H9 (cell line): Measurements from ENCODE around the gene PLEKHF1. TPM values are rescaled to one million over a fixed set of nuclear protein-coding genes. Genes with fewer than 3 reads are reported as not detected.

Source experiments
- DNase-seq: peaks from one replicate; pipeline ENCODE4 v3.0.0-alpha.2; 2017
- H2AFZ ChIP-seq: one replicate; pipeline ENCODE4 v1.6.1; 2013; ENCODE audit warnings: mild to moderate bottlenecking, low read length, control low read depth, moderate library complexity
- H2AK5ac ChIP-seq: 2 replicates; pipeline ENCODE4 v1.6.1; 2013; ENCODE audit warnings: low read length, control low read depth, mixed read lengths; ENCODE audit not compliant: insufficient read length
- H2BK120ac ChIP-seq: one replicate; pipeline ENCODE4 v1.6.1; 2013; ENCODE audit warnings: low read depth, mild to moderate bottlenecking, low read length, control low read depth, inconsistent platforms; ENCODE audit not compliant: poor library complexity, severe bottlenecking
- H2BK12ac ChIP-seq: 2 replicates; pipeline ENCODE4 v1.6.1; 2013; ENCODE audit warnings: low read length, control low read depth, mixed read lengths, low read depth; ENCODE audit not compliant: insufficient read length
- H2BK15ac ChIP-seq: 2 replicates; pipeline ENCODE4 v1.6.1; 2013; ENCODE audit warnings: low read depth, low read length, control low read depth
- H2BK20ac ChIP-seq: one replicate; pipeline ENCODE4 v1.6.1; 2013; ENCODE audit warnings: low read depth, mild to moderate bottlenecking, low read length, control low read depth, inconsistent platforms; ENCODE audit not compliant: poor library complexity, severe bottlenecking
- H2BK5ac ChIP-seq: 2 replicates; pipeline ENCODE4 v1.6.1; 2013; ENCODE audit warnings: low read length, control low read depth, mixed read lengths; ENCODE audit not compliant: insufficient read length
- H3K14ac ChIP-seq: 2 replicates; pipeline ENCODE4 v1.6.1; 2013; ENCODE audit warnings: low read length, control low read depth; ENCODE audit not compliant: insufficient read depth
- H3K18ac ChIP-seq: 2 replicates; pipeline ENCODE4 v1.6.1; 2013; ENCODE audit warnings: low read depth, mild to moderate bottlenecking, mixed read lengths, low read length, control low read depth; ENCODE audit not compliant: insufficient read length
- H3K23ac ChIP-seq: 2 replicates; pipeline ENCODE4 v1.6.1; 2013; ENCODE audit warnings: low read length, control low read depth, mixed read lengths, low read depth; ENCODE audit not compliant: insufficient read length
- H3K23me2 ChIP-seq: 2 replicates; pipeline ENCODE4 v1.6.1; 2013; ENCODE audit warnings: low read depth, mild to moderate bottlenecking, mixed read lengths, low read length, control low read depth; ENCODE audit not compliant: insufficient read length, poor library complexity, severe bottlenecking
- H3K27ac ChIP-seq: 2 replicates; pipeline ENCODE4 v1.5.1; 2013; ENCODE audit warnings: low read length, control low read depth, mixed read lengths, low read depth; ENCODE audit not compliant: insufficient read length
- H3K27me3 ChIP-seq: 2 replicates; pipeline ENCODE4 v1.6.1; 2013; ENCODE audit warnings: low read length, control low read depth, inconsistent platforms; ENCODE audit not compliant: insufficient read depth
- H3K4ac ChIP-seq: 2 replicates; pipeline ENCODE4 v1.6.1; 2013; ENCODE audit warnings: low read depth, mild to moderate bottlenecking, control low read depth, inconsistent platforms, low read length, moderate library complexity
- H3K4me1 ChIP-seq: 2 replicates; pipeline ENCODE4 v1.6.1; 2013; ENCODE audit warnings: low read length, control low read depth, inconsistent platforms; ENCODE audit not compliant: insufficient read depth
- H3K4me2 ChIP-seq: 2 replicates; pipeline ENCODE4 v1.6.1; 2013; ENCODE audit warnings: low read length, control low read depth, mixed read lengths; ENCODE audit not compliant: insufficient read length, insufficient read depth
- H3K56ac ChIP-seq: 2 replicates; pipeline ENCODE4 v1.6.1; 2013; ENCODE audit warnings: low read depth, mild to moderate bottlenecking, mixed read lengths, low read length, control low read depth; ENCODE audit not compliant: insufficient read length
- H3K79me1 ChIP-seq: 2 replicates; pipeline ENCODE4 v1.6.1; 2013; ENCODE audit warnings: low read depth, mild to moderate bottlenecking, moderate library complexity, low read length, control low read depth, inconsistent platforms; ENCODE audit not compliant: insufficient read depth, poor library complexity, severe bottlenecking
- H3K79me2 ChIP-seq: 2 replicates; pipeline ENCODE4 v1.6.1; 2013; ENCODE audit warnings: low read length, control low read depth, inconsistent platforms; ENCODE audit not compliant: insufficient read depth
- H3K9ac ChIP-seq: 2 replicates; pipeline ENCODE4 v1.6.1; 2013; ENCODE audit warnings: low read length, control low read depth, mixed read lengths; ENCODE audit not compliant: insufficient read length; ENCODE audit errors: extremely low read depth
- H3K9me3 ChIP-seq: one replicate; pipeline ENCODE4 v1.6.1; 2013; ENCODE audit warnings: low read depth, low read length, inconsistent platforms; ENCODE audit not compliant: control insufficient read depth
- H3T11ph ChIP-seq: one replicate; pipeline ENCODE4 v1.6.1; 2013; ENCODE audit warnings: mild to moderate bottlenecking, low read length, control low read depth, inconsistent platforms
- H4K20me1 ChIP-seq: one replicate; pipeline ENCODE4 v1.6.1; 2013; ENCODE audit not compliant: control insufficient read depth, insufficient read length, insufficient read depth
- H4K5ac ChIP-seq: 2 replicates; pipeline ENCODE4 v1.6.1; 2013; ENCODE audit warnings: low read depth, mild to moderate bottlenecking, mixed read lengths, low read length, control low read depth; ENCODE audit not compliant: insufficient read length
- H4K8ac ChIP-seq: replicated peaks from 2 replicates; pipeline ENCODE4 v1.6.1; 2013; ENCODE audit warnings: low read length, control low read depth, mixed read lengths, low read depth; ENCODE audit not compliant: insufficient read length
- H4K91ac ChIP-seq: 2 replicates; pipeline ENCODE4 v1.6.1; 2013; ENCODE audit warnings: low read depth, mild to moderate bottlenecking, moderate library complexity, mixed read lengths, low read length, control low read depth; ENCODE audit not compliant: insufficient read length
- H3K27ac Mint-ChIP-seq, 3 experiments: 2 replicates in 2 of 3; 3 replicates in 1 of 3; pipeline ENCODE4 v1.8.0; 2020 to 2021; ENCODE audit warnings: mixed read lengths in 3 of 3, mild to moderate bottlenecking in 1 of 3, moderate library complexity in 1 of 3
- H3K27me3 Mint-ChIP-seq: 2 replicates; pipeline ENCODE4 v1.8.0; 2021; ENCODE audit warnings: low read depth, mild to moderate bottlenecking, moderate library complexity, mixed read lengths
- H3K36me3 Mint-ChIP-seq, 3 experiments: 2 replicates in 2 of 3; 3 replicates in 1 of 3; pipeline ENCODE4 v1.8.0; 2020 to 2021; ENCODE audit warnings: low read depth in 3 of 3, mixed read lengths in 3 of 3; ENCODE audit not compliant: insufficient read depth in 1 of 3
- H3K4me1 Mint-ChIP-seq, 2 experiments: 2 replicates each; pipeline ENCODE4 v1.8.0; 2020; ENCODE audit warnings: mixed read lengths in 2 of 2
- H3K4me3 Mint-ChIP-seq, 2 experiments: 2 replicates in 1 of 2; 3 replicates in 1 of 2; pipeline ENCODE4 v1.8.0; 2020 to 2021; ENCODE audit warnings: mild to moderate bottlenecking in 2 of 2, mixed read lengths in 2 of 2, moderate library complexity in 1 of 2
- H3K9me3 Mint-ChIP-seq, 2 experiments: 2 replicates in 1 of 2; 3 replicates in 1 of 2; pipeline ENCODE4 v1.8.0; 2020; ENCODE audit warnings: mild to moderate bottlenecking in 2 of 2, mixed read lengths in 2 of 2, moderate library complexity in 1 of 2
- CTCF ChIP-seq: fragments of 200-600 bp; sonication (generic); conservative IDR thresholded peaks from 3 replicates; pipeline ENCODE4 v1.8.0; 2021; ENCODE audit warnings: antibody characterized with exemption, mild to moderate bottlenecking
- WGBS: extraction: QIAGEN DNeasy Blood & Tissue Kit; methylation state at CpG from one replicate; pipeline ENCODE4 v1.1.7; 2013; ENCODE audit warnings: missing lambda C conversion rate, low lambda C conversion rate, mixed read lengths; ENCODE audit not compliant: insufficient read length; ENCODE audit errors: extremely low coverage; 5-methylcytosine and 5-hydroxymethylcytosine counted together
- total RNA-seq: library from RNA; stranded (reverse); gene quantifications from 2 replicates; pipeline ENCODE4 v1.2.1, GENCODE V29; 2021

Gene PLEKHF1
- total RNA-seq, 1 experiment from 2014 or later, result 4.9 TPM

DNA sequence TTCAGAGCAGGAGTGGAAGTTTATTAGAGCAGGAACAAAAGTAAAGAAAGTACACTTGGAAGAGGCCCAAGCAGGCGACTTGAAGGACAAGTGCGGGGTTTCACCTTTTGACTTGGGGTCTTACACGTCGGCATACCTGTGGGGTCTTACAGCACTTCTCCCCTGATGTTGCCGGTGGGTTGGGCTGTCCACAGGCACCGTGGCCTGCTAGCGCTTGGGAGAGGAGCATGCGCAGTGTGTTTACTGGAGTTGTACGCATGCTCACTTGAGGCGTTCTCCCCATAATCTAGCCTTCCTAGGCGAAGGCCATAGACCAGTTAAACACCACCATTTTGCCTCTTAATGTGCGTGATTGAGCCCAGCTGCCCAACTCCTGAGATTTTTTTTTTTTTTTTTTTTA lies 25.0 kb upstream of the PLEKHF1 start:
- no peaks in the 10 kb centered on the region for H4K20me1 ChIP-seq
- H3K56ac ChIP-seq, result no peak overlapping the region
- H3K27ac Mint-ChIP-seq, result no peak overlapping the region
- no peak overlapping the region for H3K4ac ChIP-seq
- H2AFZ ChIP-seq, result no peak overlapping the region
- H3T11ph ChIP-seq, result no peak overlapping the region
- H4K5ac ChIP-seq, result no peak overlapping the region
- H3K23ac ChIP-seq, result no peak overlapping the region
- H3K79me2 ChIP-seq, result no peaks in the 10 kb centered on the region
- no peak for DNase-seq
- no peak overlapping the region for H2BK120ac ChIP-seq
- peaks cover 7% of the 10 kb centered on the region for H3K27me3 Mint-ChIP-seq
- no peak overlapping the region for H3K18ac ChIP-seq
- H3K4me2 ChIP-seq, result no peak overlapping the region
- no peak overlapping the region for H2BK12ac ChIP-seq
- no peaks in the 10 kb centered on the region; the same call in 1 of the 2 replicates for H3K4me1 ChIP-seq
- no peak overlapping the region for H3K9ac ChIP-seq
- H3K79me1 ChIP-seq, result no peaks in the 10 kb centered on the region
- H3K23me2 ChIP-seq, result no peaks in the 10 kb centered on the region
- H2BK20ac ChIP-seq, result no peak overlapping the region
- H3K4me3 Mint-ChIP-seq, result no peak overlapping the region
- no peak for TF ChIP-seq CTCF
- H3K4me1 Mint-ChIP-seq, result peaks cover 6 to 8% of the 10 kb centered on the region in 2 experiments
- H2AK5ac ChIP-seq, result no peak overlapping the region
- H3K36me3 Mint-ChIP-seq, result no peaks in the 10 kb centered on the region
- H3K14ac ChIP-seq, result no peak overlapping the region
- no peaks in the 10 kb centered on the region for H3K27me3 ChIP-seq
- H2BK15ac ChIP-seq, result no peak overlapping the region
- H3K9me3 Mint-ChIP-seq, result no peaks in the 10 kb centered on the region; a peak in 1 of 5 replicates
- H4K91ac ChIP-seq, result no peak overlapping the region
- H3K9me3 ChIP-seq, result no peaks in the 10 kb centered on the region
- WGBS, result no CpG with 5 or more reads among the region's 12 CpGs
- no peak overlapping the region for H3K27ac ChIP-seq
- no peak overlapping the region for H4K8ac ChIP-seq
- no peak overlapping the region for H2BK5ac ChIP-seq
